GM19351 (cell line): ENCODE measurements around the gene BRAP.
"Not testable (repeated sequence)": the region's sequence is repeated elsewhere in the genome, so short reads cannot be mapped to it uniquely, and the experiment has no call there.

Source experiments
- ATAC-seq: cut with Tn5 transposase; IDR thresholded peaks from one replicate; pipeline ENCODE4 v1.9.1; 2021; ENCODE audit warnings: mild to moderate bottlenecking, moderate library complexity; ENCODE audit not compliant: unreplicated experiment

The BRAP gene

GRCh38 chr12:111616177-111616623, 69.6 kb downstream of the BRAP start:
- no peak for ATAC-seq

GRCh38 chr12:111607239-111607638, 78.5 kb downstream of the BRAP start:
- ATAC-seq, result no peak

- no peak for ATAC-seq
Measured at GRCh38 chr12:111606767-111607230, 79.0 kb downstream of the BRAP start.

- no peak for ATAC-seq
Measured at GRCh38 chr12:111605911-111606766, 79.6 kb downstream of the BRAP start.

- not testable (repeated sequence) for ATAC-seq
Measured at GRCh38 chr12:111602857-111603256, 82.9 kb downstream of the BRAP start.

- no peak for ATAC-seq
Measured at GRCh38 chr12:111602348-111602747, 83.4 kb downstream of the BRAP start.

- not testable (repeated sequence) for ATAC-seq
Measured at GRCh38 chr12:111600986-111601385, 84.8 kb downstream of the BRAP start.

GRCh38 chr12:111600205-111600642, 85.5 kb downstream of the BRAP start:
- ATAC-seq, result no peak

GRCh38 chr12:111599453-111600204, 86.1 kb downstream of the BRAP start:
- ATAC-seq, result peak; percentile 73

- peak; percentile 37 for ATAC-seq
Measured at GRCh38 chr12:111598637-111599452, 86.9 kb downstream of the BRAP start, which contains the start of gene ATXN2. Gene ATXN2 (minus strand): TSS chr12:111599315. CDS start chr12:111599034, 281 bp downstream.

- ATAC-seq, result peak; percentile 7
Measured at GRCh38 chr12:111597831-111598636, 87.7 kb downstream of the BRAP start.

- no peak for ATAC-seq
Measured at GRCh38 chr12:111596985-111597830, 88.5 kb downstream of the BRAP start.

- not testable (repeated sequence) for ATAC-seq
Measured at GRCh38 chr12:111595341-111595835, 90.4 kb downstream of the BRAP start.
